Kidney epithelial cell (primary cell): ENCODE results near the gene DNAH11. TPM values are rescaled to one million over a fixed set of nuclear protein-coding genes. Genes with fewer than 3 reads are reported as not detected.

ENCODE experiments used
- DNase-seq: peaks from one replicate; pipeline ENCODE4 v3.0.0-alpha.2; 2010; ENCODE audit warnings: low read depth
- H3K27me3 ChIP-seq: 2 replicates; pipeline ENCODE4 v1.6.0; 2011; ENCODE audit warnings: low read length; ENCODE audit not compliant: control insufficient read depth, insufficient read depth
- H3K36me3 ChIP-seq: 2 replicates; pipeline ENCODE4 v1.5.1; 2011; ENCODE audit warnings: low read length; ENCODE audit not compliant: control insufficient read depth, insufficient read depth
- H3K4me3 ChIP-seq: 2 replicates; pipeline ENCODE4 v1.5.1; 2011; ENCODE audit warnings: low read depth, mild to moderate bottlenecking, control low read depth, low read length
- total RNA-seq: library from RNA; depleted of rRNA; stranded (reverse); fragments of >200 nt; gene quantifications from 2 replicates; pipeline ENCODE4 v1.2.3, GENCODE V29; 2015
- TF ChIP-seq, protein P1 (sequence below): IDR thresholded peaks from 2 replicates; pipeline ENCODE4 v1.5.1; 2011; ENCODE audit warnings: mild to moderate bottlenecking, moderate library complexity, low read length, control low read depth, inconsistent platforms; ENCODE audit not compliant: insufficient read depth, poor library complexity, severe bottlenecking

The DNAH11 gene
- total RNA-seq, 1 donor from 2014 or later, result not detected

DNA sequence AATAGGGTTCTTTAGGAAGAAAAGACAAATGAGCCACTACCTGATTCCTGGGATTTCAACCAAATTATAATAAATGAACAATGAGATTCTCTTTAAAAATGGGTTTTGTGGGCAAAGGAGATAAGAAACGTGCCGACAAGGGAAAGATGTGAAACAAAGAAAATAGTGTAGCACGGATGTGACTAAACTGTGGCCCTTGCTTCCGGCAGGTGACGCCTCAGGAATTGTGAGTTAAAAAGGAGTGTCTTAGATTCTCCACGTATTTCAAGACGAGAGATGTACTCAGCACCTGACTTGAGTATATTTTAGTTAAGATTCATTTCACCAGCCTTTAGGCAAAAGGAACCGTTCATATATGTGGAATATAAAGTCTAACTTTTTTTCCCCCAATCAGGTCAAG lies 75.9 kb downstream of the DNAH11 start:
- H3K36me3 ChIP-seq, result no peaks in the 10 kb centered on the region
- TF ChIP-seq, protein P1, sequence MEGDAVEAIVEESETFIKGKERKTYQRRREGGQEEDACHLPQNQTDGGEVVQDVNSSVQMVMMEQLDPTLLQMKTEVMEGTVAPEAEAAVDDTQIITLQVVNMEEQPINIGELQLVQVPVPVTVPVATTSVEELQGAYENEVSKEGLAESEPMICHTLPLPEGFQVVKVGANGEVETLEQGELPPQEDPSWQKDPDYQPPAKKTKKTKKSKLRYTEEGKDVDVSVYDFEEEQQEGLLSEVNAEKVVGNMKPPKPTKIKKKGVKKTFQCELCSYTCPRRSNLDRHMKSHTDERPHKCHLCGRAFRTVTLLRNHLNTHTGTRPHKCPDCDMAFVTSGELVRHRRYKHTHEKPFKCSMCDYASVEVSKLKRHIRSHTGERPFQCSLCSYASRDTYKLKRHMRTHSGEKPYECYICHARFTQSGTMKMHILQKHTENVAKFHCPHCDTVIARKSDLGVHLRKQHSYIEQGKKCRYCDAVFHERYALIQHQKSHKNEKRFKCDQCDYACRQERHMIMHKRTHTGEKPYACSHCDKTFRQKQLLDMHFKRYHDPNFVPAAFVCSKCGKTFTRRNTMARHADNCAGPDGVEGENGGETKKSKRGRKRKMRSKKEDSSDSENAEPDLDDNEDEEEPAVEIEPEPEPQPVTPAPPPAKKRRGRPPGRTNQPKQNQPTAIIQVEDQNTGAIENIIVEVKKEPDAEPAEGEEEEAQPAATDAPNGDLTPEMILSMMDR, result no peak
- H3K27me3 ChIP-seq, result no peaks in the 10 kb centered on the region
- H3K4me3 ChIP-seq, result no peak overlapping the region
- DNase-seq, result no peak

DNA sequence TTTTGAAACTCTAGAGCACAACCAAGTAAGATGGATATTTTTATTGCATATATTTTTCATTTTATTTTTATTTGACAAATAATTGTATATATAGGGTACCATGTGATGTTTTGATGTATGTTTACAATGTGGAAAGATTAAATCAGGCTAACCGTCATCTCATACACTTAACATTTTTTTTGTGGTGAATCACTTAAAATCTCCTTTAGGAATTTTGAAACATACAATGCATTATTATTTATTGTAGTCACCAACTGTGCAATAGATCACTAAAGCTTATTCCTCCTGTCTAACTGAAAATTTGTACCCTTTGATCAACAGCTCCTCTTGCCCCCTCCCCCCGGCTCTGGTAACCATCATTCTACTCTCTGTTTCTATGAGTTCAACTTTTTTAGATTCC lies 77.2 kb downstream of the DNAH11 start:
- no peak for DNase-seq
- TF ChIP-seq, protein P1, result no peak
- Histone ChIP-seq H3K27me3 (no peaks in the 10 kb centered on the region), H3K4me3 (no peak overlapping the region), H3K36me3 (no peaks in the 10 kb centered on the region)

DNA sequence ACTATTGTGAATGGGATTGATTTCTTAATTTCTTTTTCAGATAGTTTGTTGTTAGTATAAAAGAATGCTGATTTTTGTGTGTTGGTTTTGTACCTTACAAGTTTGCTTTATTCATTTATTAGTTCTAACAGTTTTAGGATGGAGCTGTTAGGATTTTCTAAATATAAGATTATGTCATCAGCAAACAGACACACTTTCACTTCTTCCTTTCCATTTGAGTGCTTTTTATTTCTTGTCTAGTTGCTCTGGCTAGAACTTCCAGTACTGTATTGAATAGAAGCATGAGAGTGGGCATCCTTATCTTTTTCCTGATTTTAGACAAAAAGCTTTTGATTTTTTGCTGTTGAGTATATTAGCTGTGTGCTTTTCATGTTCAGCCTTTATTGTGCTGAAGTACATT lies 81.5 kb downstream of the DNAH11 start:
- DNase-seq, result no peak
- Histone ChIP-seq H3K27me3 (no peaks in the 10 kb centered on the region), H3K4me3 (no peak overlapping the region), H3K36me3 (no peaks in the 10 kb centered on the region)
- TF ChIP-seq, protein P1, result no peak

- Histone ChIP-seq H3K27me3 (no peaks in the 10 kb centered on the region), H3K36me3 (no peaks in the 10 kb centered on the region), H3K4me3 (no peak overlapping the region)
- TF ChIP-seq, protein P1, result no peak
- DNase-seq, result no peak
Observed at GRCh38 chr7:21636694-21637093, 93.9 kb downstream of the DNAH11 start.

DNA sequence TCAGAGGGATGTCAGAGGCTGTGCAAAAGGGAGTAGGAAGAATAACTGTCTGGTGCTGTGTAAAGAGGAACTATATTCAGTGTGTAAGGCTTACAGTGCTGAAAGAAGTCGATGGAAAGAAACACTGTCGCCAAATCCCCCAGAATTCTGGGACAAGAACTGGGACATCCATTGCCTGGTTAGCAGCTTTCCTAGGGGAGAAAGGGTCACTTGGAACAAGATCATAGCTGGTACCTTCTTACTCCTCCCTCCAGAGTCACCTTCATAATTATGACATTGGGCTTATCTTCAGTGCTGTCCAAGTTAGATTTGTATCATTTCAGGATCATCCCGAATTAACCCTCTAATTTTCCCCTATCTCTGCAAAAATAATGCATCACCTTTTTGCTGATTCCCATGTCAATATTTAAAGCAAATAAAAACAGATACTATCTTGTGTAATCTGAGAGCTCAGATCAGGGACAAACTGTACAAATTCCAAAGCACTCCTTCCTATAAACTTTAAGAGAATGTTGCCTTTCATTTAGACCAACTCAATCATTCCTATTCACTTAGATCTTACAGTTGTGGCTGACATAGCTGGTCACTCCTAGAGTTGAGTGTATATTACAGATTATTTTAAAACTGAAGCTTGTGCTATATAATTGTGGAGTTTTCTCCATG lies 96.5 kb downstream of the DNAH11 start:
- TF ChIP-seq, protein P1, result no peak
- Histone ChIP-seq H3K4me3 (no peak overlapping the region), H3K27me3 (no peaks in the 10 kb centered on the region), H3K36me3 (no peaks in the 10 kb centered on the region)
- DNase-seq, result no peak

- DNase-seq, result no peak
- no peaks in the 10 kb centered on the region for H3K36me3 ChIP-seq
- no peak overlapping the region for H3K4me3 ChIP-seq
- TF ChIP-seq, protein P1, result no peak
- H3K27me3 ChIP-seq, result no peaks in the 10 kb centered on the region
Observed at GRCh38 chr7:21640105-21640504, 97.3 kb downstream of the DNAH11 start.
